HG03060 (cell line): ENCODE results near the gene PHETA2.

Experiments used
- ATAC-seq: cut with Tn5 transposase; IDR thresholded peaks from one replicate; pipeline ENCODE4 v1.9.1; 2021; ENCODE audit warnings: low read depth, moderate number of reproducible peaks; ENCODE audit not compliant: unreplicated experiment

The PHETA2 gene

GRCh38 chr22:42074132-42074811 lies at the start of gene PHETA2:
Gene PHETA2, plus strand, starts transcription at chr22:42074248. Its CDS starts 3,046 bp downstream, at chr22:42077294.
- ATAC-seq: no peak

- no peak for ATAC-seq
These were observed 48.6 kb upstream of the PHETA2 start for GRCh38 chr22:42025421-42025820.

GRCh38 chr22:42026705-42027104 lies 47.3 kb upstream of the PHETA2 start:
- ATAC-seq: no peak

GRCh38 chr22:42033263-42034181 lies 40.5 kb upstream of the PHETA2 start:
- no peak for ATAC-seq

GRCh38 chr22:42035256-42035655 lies 38.8 kb upstream of the PHETA2 start:
- no peak for ATAC-seq

GRCh38 chr22:42039271-42039670 lies 34.8 kb upstream of the PHETA2 start:
- no peak for ATAC-seq

GRCh38 chr22:42041784-42042183 lies 32.3 kb upstream of the PHETA2 start:
- no peak for ATAC-seq

- ATAC-seq: no peak
These were observed 23.3 kb upstream of the PHETA2 start for GRCh38 chr22:42050641-42051180.

- ATAC-seq: no peak
These were observed 21.3 kb upstream of the PHETA2 start for GRCh38 chr22:42052765-42053164.

- ATAC-seq: no peak
These were observed 17.1 kb upstream of the PHETA2 start for GRCh38 chr22:42056757-42057511.

GRCh38 chr22:42060489-42060888 lies 13.6 kb upstream of the PHETA2 start:
- no peak for ATAC-seq

GRCh38 chr22:42061041-42061440 lies 13.0 kb upstream of the PHETA2 start:
- no peak for ATAC-seq

- ATAC-seq: no peak
These were observed 11.4 kb upstream of the PHETA2 start for GRCh38 chr22:42062506-42063170.

GRCh38 chr22:42064629-42065028 lies 9.4 kb upstream of the PHETA2 start:
- no peak for ATAC-seq

GRCh38 chr22:42065438-42066125 lies 8.5 kb upstream of the PHETA2 start:
- no peak for ATAC-seq

GRCh38 chr22:42066126-42066761 lies 7.8 kb upstream of the PHETA2 start:
- no peak for ATAC-seq

GRCh38 chr22:42066937-42067336 lies 7.1 kb upstream of the PHETA2 start:
- no peak for ATAC-seq

- ATAC-seq: no peak
These were observed 6.3 kb upstream of the PHETA2 start for GRCh38 chr22:42067671-42068251.

GRCh38 chr22:42068291-42068690 lies 5.8 kb upstream of the PHETA2 start:
- ATAC-seq: no peak
